ENCODE data around the gene MAFB. TPM values are rescaled to one million over a fixed set of nuclear protein-coding genes. Genes with fewer than 3 reads are reported as not detected.

The MAFB gene
- total RNA-seq, 1 donor: 0.27 TPM

DNA sequence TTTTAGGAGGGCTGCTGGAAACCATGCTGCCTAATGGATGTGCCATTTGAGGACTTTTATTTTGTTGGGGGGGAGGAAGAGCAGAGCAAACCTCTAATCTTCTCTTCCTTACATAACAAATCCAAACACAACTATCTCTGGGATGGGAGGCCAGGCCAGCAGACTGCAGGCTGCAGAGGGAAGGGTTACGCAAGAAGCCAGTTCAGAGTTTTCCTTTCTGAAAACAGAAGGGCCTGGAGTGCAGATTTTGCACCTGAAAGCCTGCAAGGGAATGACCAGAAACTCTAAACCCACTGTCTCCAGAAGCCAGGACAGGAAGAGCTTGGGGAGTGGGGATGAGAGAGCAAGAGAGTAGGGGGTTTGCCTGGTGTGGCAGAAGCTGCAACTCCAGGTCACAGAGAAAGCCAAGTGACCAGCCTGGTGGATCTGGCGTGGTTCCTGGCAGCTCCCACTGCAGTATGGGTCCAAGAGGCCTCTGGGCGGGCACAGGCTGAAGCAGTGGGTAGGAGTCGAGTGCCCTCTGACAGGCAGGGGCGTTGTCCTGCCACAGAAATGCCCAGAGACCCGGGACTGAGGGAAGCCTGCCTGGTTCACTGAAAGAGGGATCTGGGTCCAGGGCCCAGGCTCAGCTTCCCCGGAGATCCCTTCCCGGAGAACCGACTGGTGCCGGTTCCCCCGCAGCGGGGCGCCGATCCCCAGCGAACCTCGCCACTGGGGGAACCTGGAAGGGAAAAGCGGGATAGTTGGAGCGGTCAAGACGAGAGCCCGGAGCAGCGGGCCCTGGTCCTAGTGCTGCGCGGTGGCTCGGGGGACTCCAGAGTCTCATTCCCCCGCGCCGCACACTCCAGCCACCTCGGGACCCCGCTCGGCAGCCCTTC is 6.7 kb downstream of the MAFB start:
- DNase-seq (ENCODE audit: low read depth in 2 of 3, low spot score in 2 of 3): no peak

DNA sequence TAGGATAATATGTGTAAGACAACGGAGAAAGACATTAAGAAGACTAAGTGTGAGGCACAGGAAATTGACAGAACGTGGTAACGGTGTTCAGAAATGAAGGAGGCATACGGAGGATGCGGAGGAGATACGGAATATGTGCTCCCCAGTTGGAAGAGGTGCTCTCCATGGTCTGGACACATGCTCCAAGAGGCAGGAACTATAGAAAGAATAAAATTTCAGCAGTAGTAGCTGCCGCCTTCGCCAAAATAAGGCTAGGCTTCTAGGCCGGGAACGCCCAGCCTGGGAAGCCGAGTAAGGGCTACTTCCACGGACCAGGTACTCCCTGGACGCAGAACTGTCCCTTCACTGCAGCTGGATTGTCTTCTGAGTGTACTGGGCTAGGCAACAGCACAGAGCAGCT is 7.4 kb downstream of the MAFB start:
- no peak for DNase-seq (ENCODE audit: low read depth in 2 of 3, low spot score in 2 of 3)

DNA sequence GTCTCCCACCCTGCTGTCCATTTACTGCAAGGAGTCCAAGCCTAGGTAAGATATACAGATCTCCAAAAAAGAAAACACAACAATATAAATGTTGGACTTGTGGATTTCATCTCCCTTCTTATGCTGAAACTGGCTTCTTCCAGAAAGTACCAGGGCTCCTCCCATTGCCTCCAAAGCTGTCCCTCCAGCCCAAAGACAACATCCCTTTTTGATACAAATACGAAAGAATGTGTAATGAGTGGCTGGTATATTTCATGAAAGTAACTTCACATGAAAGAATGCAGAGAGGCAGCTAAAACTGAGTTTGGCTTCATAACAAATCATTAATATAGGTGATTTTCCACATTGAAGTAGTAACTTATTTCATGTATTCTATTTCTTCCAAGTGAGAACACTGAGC is 7.9 kb downstream of the MAFB start:
- no peak for DNase-seq (ENCODE audit: low read depth in 2 of 3, low spot score in 2 of 3)

DNA sequence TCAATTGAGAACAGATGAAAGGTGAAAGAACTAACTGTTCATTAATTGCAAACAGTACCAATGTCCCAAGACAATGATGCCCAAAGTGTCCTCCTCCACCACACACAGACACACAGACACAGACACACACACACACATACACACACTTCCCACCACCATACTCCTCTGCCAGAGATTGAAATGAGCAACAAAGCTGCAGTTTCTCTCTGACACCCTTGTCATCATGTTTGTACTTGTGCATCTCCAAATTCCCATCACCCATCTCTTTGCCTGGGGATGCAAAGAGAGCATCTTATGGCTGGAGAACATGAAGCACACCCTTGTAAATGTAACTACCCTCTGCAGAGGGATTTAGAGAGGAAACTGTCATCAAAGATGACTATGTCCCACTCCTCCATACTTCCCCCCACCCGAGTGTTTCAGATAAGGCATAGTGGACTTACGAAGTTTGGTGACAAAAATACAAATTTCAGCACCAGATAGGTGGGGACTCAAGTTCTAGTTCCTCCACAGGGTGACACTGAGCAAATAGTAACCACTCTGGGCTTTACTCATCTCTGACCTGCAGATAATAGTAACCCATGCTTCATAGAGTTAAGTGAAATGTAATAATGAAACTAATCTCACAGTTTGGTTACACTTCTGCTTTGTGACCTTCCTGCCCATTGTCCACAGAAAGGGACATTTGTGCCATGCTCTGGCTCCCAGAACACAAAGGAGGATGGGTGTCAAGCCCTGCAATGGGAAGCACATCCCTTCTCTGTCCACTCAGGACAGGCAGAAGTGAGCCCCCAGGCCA is 8.7 kb downstream of the MAFB start:
- no peak for DNase-seq (ENCODE audit: low read depth in 2 of 3, low spot score in 2 of 3)

DNA sequence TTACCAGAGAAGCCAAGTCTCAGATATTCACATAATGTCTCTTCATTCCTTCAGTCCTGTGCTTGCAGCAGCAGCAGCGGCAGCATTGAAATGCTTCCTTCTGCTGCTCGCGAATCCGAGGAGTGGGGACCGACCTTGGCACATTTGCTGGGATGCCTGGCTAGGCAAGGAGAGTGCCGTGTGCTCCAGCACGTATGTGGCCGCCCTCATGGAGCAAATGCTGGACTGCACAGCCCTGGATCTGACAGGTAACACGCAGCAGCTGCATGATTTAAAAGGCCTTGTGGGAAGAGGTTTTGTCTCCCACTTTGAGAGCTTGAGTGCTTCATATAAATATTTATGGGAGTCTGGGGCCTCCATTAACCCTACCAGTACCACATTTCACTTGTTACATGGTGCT is 9.9 kb downstream of the MAFB start:
- DNase-seq (ENCODE audit: low read depth in 2 of 3, low spot score in 2 of 3): no peak

DNA sequence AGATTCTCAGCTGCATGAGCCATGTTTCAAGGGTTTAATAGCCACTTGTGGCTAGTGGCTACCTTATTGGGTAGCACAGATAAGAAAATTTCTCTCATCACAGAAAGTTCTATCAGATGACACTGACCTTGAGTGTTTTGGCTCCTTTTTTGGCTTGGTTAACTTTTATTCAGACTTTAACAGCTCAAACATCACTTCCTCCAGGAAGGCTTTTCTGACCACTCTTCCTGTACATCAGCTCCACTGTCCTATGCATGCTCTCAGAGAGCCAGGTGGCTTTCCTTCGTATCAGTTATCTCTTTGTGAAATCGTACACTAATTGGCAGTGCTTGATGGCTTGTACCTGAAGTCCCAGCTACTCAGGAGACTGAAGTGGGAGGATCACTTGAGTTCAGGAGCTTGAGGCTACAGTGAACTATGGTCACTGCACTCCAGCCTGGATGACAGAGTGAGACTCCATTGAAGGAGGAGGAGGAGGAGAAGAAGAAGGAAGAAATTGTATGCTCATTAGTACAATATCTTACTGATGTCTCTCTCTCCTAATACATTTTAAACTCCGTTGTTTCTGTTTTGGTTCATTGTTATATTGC is 10.7 kb downstream of the MAFB start:
- DNase-seq (ENCODE audit: low read depth in 2 of 3, low spot score in 2 of 3): no peak

DNA sequence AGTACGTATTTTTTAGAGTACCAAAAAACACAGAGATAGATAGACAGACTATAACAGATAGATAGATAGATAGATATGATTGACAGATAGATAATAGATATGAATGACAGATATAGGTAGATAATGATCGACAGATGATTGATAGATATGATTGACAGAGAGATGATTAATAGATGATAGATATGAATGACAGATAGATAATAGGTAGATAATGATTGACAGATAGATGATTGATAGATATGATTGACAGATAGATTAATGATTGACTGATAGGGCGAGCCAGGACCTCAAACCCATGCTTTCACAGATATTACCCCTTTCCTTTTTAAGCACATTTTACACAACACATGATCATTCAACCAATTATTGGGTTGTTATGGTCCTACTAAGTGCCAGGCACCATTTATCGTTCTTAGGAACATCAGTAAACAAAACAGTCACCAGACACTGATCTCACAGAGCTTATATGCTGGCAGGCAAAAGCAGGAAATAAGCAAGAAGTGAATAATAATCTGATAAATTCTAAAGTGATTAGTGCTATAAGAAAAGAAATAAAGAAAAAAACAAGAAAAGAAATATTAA is 11.6 kb downstream of the MAFB start:
- no peak for DNase-seq (ENCODE audit: low read depth in 2 of 3, low spot score in 2 of 3)

DNA sequence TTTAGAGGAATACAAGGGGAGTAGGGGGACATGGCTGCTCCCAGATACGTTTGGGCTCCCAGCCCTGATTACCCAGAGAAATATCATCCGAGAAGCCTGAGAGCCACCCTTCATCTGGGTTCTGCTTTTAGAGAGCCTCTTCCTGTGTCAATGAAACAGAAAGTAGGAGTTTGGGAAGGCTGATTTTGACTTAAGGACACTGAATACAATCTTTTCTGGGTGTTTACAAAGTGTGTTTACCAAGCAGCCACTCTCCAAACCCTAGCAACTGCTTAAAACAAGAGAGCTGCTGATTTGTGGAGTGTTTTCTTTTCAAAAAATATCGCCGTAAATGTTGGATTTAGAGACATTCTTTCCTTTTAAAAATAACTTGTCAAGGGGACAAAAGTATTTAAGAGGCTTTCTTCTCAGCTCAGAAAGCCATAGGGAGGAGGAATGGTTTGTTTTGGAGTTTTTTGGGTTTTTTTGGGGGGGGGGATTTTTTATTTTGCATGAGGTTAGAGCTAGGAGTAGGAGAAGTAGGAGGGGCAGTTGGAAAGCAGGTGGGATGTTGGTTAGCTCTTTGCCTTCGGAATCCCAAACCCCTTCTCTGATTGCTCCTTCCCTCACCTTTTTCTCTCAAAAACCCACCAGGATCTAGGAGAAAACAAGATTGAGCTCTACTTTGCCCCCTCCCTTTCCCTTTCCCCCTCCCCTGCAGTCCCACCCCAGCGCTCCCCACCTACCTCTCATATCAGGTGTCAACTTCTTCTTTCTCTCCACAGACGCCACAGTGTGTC is 12.4 kb downstream of the MAFB start:
- DNase-seq (ENCODE audit: low read depth in 2 of 3, low spot score in 2 of 3): no peak

DNA sequence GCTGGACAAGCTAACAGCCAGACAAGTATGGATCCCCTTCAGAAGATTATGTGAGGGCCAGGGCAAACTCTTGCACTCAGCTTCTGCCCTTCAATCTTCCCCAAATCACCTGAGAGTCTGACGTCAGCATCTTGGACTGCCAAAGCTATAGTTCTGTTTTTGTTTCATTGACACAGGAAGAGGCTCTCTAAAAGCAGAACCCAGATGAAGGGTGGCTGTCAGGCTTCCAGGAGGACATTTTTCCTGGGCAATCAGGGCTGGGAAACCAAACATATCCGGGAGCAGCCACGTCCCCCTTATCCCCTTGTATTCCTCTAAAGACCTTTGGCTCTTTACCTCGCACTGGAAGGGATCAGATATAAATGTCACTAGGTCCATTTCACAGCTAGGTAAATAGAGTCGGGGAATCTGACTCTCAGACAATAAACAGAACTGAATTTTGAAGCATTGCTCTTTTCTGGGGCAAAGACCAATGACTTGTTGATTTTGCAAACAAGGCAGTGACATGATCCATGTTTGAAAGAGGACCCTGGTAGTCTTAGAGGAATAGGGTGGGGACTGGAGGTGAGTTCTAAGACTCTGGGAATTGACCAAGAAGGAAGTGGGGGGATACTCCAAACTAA is 13.3 kb downstream of the MAFB start:
- DNase-seq (ENCODE audit: low read depth in 2 of 3, low spot score in 2 of 3): no peak

DNA sequence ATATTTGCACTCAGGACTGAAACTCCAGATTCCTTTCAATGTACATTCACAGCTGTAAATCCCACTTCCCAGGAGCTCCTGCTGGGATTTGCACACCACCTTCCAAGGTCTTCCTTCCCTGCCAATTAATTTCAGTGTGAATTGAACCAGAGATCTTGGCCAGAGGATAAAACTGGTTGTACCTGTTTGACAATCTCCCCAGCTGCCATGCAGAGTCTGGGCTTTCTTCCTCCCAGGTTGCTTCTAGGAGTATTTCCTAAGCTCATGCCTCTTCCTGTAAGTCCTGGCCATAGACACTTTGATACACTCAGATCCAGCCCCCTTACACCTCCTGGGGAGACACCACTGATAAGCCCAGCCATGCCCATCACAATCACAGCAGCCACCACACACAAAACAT is 15.6 kb downstream of the MAFB start:
- DNase-seq (ENCODE audit: low read depth in 2 of 3, low spot score in 2 of 3): no peak

DNA sequence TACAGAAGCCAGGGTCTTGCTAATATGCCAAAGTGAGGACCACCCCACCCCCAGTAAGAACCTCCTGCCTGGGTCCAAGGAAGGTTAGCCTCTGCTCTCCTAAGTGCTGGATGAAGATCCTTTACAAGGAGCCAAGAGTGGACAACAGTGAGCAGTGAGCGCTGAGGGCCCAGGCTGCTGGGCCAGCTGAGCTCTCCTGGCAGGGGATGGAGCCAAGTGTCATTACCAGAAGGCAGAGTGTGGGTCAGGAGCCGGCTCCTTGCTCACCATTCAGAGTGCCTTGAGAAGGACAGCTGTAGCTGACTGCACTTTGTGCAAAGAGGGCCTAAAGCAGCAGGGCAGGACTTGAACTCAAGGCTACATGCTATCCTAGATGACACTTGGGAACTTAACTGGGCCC is 16.9 kb downstream of the MAFB start:
- DNase-seq (ENCODE audit: low read depth in 2 of 3, low spot score in 2 of 3): no peak

DNA sequence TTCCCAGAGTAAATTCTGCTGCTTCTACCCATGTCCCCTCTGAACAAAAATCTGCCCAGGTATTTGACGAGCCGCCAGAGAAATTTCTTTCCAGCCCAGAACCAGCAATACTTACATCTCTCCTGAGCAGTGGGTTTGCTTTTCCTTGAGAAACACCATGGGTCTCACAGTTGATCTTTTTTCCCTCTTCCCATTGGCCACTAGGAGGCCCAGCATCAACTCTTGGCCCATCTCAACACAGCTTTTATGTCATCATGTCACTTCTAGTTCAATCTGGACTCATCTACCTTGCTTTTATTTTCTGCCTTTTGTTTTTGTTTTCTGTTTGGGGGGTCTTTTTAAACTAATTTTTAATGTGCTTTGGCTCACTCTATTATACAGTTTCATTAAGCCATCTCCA is 18.8 kb downstream of the MAFB start:
- DNase-seq (ENCODE audit: low read depth in 2 of 3, low spot score in 2 of 3): no peak

DNA sequence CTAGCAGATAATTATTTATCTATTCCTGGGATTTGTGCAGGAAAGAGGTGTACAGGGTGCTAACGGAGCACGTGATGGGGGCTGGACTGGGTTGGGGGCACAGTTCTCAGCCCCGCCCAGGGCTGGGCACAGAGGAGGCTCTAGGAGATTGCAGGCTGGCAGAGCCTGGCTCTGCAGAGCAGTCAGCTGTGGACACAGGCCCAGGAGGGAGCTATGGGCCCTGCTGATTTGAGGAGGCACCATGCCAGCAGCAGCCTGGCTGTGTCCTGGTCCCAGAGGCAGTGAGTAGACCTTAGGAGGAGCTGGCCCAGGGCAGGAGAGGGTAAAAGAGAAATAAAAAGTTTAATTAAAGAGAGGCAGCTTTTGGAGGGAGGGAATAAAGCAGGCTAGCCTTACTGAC is 19.3 kb downstream of the MAFB start:
- no peak for DNase-seq (ENCODE audit: low read depth in 2 of 3, low spot score in 2 of 3)

DNA sequence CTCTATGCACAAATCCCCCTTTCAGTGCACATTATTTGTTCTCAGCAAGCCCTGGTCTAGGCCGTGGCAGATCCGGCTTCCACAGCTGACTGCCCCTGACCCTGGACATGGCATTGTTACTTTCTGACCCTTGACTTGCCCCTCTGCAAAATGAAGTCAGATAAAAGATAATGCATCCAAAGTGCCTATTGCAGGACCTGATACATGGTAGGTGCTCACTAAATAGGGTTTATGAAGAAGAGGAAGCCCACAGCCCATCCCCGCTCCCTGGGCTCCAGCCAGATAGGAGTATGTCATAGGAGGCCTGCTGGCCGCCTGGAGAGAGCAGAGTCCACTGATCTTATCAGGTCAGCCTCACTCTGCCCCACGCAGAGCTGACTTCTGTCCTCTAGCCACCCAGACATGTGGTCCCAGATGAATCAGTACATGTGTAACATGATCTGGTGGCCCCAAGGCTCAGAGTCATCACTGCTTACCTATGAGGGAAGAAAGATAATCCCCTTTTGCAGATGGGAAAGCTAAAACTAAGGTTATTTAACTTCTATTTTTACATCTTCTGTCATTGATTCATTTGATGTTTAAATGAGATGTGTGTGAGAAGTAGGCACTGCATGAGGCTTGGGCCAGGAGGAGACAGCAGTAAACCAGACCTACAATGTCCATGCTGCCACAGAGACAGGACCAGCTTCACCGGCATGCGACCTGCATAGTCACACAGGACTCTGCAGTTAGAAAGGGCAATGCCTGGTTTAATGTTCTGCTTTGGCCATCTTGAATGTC is 20.4 kb downstream of the MAFB start:
- DNase-seq (ENCODE audit: low read depth in 2 of 3, low spot score in 2 of 3): no peak

DNA sequence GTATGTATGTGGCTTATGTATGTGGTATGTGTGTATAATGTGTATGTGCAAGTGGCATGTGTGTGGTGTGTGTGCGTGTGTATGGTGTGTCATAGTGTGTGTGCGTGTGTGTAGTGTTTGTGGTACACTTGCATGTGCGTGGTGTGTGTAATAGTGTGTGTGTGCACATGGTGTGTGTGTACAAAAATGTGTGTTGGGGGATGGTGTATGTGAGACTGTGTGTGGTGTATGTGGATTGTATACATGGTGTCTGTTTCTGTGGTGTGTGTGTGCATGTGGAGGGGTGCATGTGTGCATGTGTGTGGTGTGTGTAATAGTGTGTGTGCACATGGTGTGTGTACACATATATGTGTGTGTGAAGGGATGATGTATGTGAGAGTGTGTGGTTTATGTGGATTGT is 21.5 kb downstream of the MAFB start:
- no peak for DNase-seq (ENCODE audit: low read depth in 2 of 3, low spot score in 2 of 3)

DNA sequence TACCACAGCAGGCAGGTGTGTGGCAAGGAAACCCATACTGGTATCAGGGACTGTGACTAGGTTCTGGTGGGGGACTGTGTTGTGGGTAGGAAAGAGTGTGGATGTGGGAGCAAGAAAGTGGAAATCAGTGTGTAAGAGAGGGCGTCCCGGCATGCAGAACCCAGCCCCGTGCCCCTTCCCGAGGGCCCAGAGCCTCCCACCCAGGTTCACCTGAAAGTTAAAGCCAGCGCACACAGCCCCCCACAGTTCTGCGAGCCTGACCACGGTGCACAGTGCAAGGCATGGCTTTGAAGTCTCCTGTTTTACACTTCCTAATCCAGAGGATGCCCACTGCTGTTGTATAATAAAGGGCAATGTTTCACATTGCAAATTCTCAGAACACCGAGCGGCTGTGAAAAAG is 22.7 kb downstream of the MAFB start:
- no peak for DNase-seq (ENCODE audit: low read depth in 2 of 3, low spot score in 2 of 3)

DNA sequence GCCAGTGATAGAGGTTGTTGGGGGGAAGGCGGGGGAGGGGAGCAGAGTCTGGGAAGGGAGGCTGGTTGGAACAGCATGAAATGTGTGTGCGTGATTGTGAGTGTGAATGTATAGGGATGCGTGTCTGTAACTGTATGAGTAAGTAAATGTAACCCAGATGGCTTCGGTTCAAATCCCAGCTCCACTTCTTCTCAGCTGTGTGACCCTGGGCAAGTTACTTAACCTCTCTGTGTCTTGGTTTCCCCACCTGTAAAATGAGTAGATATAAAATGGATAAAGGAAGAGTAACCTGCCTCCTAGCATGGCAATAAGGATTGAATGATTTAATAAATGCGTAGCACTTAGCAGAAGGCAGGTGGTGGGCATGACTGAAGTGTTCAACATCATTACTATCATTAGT is 24.1 kb downstream of the MAFB start:
- DNase-seq (ENCODE audit: low read depth in 2 of 3, low spot score in 2 of 3): no peak

DNA sequence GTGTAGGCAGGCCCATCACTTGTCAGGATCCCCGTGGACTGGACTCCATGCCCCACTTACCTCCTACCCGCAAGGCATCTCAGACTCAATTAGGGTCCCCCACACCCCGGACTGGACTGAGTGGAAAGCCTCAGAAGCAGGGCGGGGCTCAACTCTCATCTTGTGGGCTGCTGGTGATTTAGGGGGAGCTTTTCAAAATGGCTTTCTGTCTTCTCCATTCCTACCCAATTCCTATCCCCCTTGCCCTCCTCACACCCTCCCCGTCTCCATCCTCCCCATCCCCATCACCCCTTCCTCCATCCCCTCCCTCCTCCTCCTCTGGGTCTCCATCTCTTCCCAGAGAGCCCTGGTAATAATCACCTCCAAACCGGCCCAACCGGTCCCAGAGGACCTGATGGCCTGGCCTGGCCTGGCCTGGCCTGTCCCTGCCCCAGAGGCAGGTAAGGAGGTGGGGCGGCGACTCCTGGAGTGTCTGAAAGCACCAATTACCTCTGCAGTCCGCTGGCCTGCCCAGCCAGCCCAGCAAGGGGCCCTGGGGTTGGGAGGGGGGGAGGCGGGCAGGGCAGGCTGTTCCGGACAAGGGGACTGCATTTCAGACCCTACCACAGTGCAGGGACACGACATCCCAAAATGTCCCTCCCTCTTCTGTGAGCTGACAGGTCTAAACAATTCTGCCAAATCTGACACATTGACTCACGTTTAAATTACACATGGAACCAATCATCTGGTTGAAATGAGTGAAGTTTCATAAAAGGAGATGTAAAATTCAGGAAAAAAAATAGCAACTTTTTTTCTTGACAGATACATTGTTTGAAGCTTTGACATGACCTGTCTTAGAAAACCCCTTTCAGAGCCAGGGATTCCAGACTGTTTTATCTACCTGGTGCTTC is 24.8 kb downstream of the MAFB start:
- no peak for DNase-seq (ENCODE audit: low read depth in 2 of 3, low spot score in 2 of 3)
